Activated CD4-positive, alpha-beta memory T cell treated with anti-CD3 and anti-CD28 coated beads, Interleukin-2, amount 10 ng/mL, durations not matched to agents 7 days and 5 days (primary cell): ENCODE results near the gene MMP24OS. TPM values are rescaled to one million over a fixed set of nuclear protein-coding genes. Genes with fewer than 3 reads are reported as not detected.

ENCODE experiments used
- CTCF ChIA-PET: fragments of 350-600 bp; sonication (Branson Sonifier 250); formaldehyde crosslinking; loops from one replicate; lab custom pipeline; 2021; ENCODE audit warnings: antibody characterized with exemption, inconsistent platforms; lab: Charles Lee
- POLR2A ChIA-PET: fragments of 350-600 bp; sonication (Branson Sonifier 250); formaldehyde crosslinking; loops from one replicate; lab custom pipeline; 2021; ENCODE audit warnings: antibody characterized with exemption; lab: Charles Lee
- DNase-seq: peaks from one replicate; pipeline ENCODE4 v3.0.0-alpha.2; 2020
- H3K27ac Mint-ChIP-seq: one replicate; pipeline ENCODE4 v1.8.0; 2021; ENCODE audit warnings: mild to moderate bottlenecking, mixed read lengths
- H3K27me3 Mint-ChIP-seq: one replicate; pipeline ENCODE4 v1.8.0; 2021; ENCODE audit warnings: mixed read lengths
- H3K36me3 Mint-ChIP-seq: one replicate; pipeline ENCODE4 v1.8.0; 2021; ENCODE audit warnings: low read depth, mixed read lengths
- H3K4me1 Mint-ChIP-seq: one replicate; pipeline ENCODE4 v1.8.0; 2021; ENCODE audit warnings: mixed read lengths
- H3K4me3 Mint-ChIP-seq: one replicate; pipeline ENCODE4 v1.8.0; 2021; ENCODE audit warnings: mild to moderate bottlenecking, mixed read lengths
- H3K9me3 Mint-ChIP-seq: one replicate; pipeline ENCODE4 v1.8.0; 2021; ENCODE audit warnings: mixed read lengths
- total RNA-seq, 2 experiments: library from RNA; stranded (reverse); gene quantifications; one replicate each; pipeline ENCODE4 v1.2.3, GENCODE V29; 2021

MMP24OS gene
- total RNA-seq, 2 experiments from 2014 or later: 45.6 to 48.7 TPM

GRCh38 chr20:35277127-35277526, 795 bp downstream of the MMP24OS start:
- H3K27me3 Mint-ChIP-seq: no peaks in the 10 kb centered on the region
- H3K4me1 Mint-ChIP-seq: peaks cover 31% of the 10 kb centered on the region
- peaks cover 38% of the 10 kb centered on the region for H3K36me3 Mint-ChIP-seq
- DNase-seq: no peak
- POLR2A ChIA-PET: interaction anchor here (1.0 to 2.3 kb wide), 13 partner anchors 11 to 676 kb away, joined by 3 to 12 read pairs (median 7); partner anchors contain the start of genes EDEM2, ERGIC3, NCOA6 and NFS1
- CTCF ChIA-PET: interaction anchor here (0.6 to 1.2 kb wide), 3 partner anchors 11 to 629 kb away, joined by 3 to 4 read pairs (median 3); no protein-coding TSS in a partner anchor
- peak overlapping the region; percentile 99 for H3K27ac Mint-ChIP-seq
- no peaks in the 10 kb centered on the region for H3K9me3 Mint-ChIP-seq
- H3K4me3 Mint-ChIP-seq: peak overlapping the region; percentile 99

- no peak for DNase-seq
- peaks cover 33% of the 10 kb centered on the region for H3K36me3 Mint-ChIP-seq
- CTCF ChIA-PET: no interaction called here
- H3K27ac Mint-ChIP-seq: peak overlapping the region; percentile 99
- H3K4me1 Mint-ChIP-seq: peaks cover 28% of the 10 kb centered on the region
- H3K4me3 Mint-ChIP-seq: peak overlapping the region; percentile 99
- POLR2A ChIA-PET: interaction anchor here (1.0 to 2.3 kb wide), 6 partner anchors 10 to 677 kb away, joined by 3 to 11 read pairs (median 8); partner anchors contain the start of genes EDEM2 and RBM39
- no peaks in the 10 kb centered on the region for H3K27me3 Mint-ChIP-seq
- no peaks in the 10 kb centered on the region for H3K9me3 Mint-ChIP-seq
Measured at GRCh38 chr20:35276408-35276807, 1.5 kb downstream of the MMP24OS start.

- no peak for DNase-seq
- H3K36me3 Mint-ChIP-seq: peaks cover 33% of the 10 kb centered on the region
- H3K27me3 Mint-ChIP-seq: no peaks in the 10 kb centered on the region
- peak overlapping the region; percentile 99 for H3K27ac Mint-ChIP-seq
- peak overlapping the region; percentile 99 for H3K4me3 Mint-ChIP-seq
- peaks cover 31% of the 10 kb centered on the region for H3K4me1 Mint-ChIP-seq
- ChIA-PET POLR2A (interaction anchor here (1.0 to 1.2 kb wide), 2 partner anchors 10 to 129 kb away, joined by 3 to 4 read pairs; partner anchors contain the start of gene EDEM2), CTCF (interaction anchor here (0.6 kb wide), 1 partner anchor 98 kb away, joined by 3 read pairs; no protein-coding TSS in a partner anchor)
- H3K9me3 Mint-ChIP-seq: no peaks in the 10 kb centered on the region
Measured at GRCh38 chr20:35275741-35276251, 2.1 kb downstream of the MMP24OS start.

GRCh38 chr20:35274172-35275092, 3.5 kb downstream of the MMP24OS start:
- Mint-ChIP-seq H3K36me3 (peaks cover 21% of the 10 kb centered on the region), H3K4me3 (no peak overlapping the region), H3K27ac (no peak overlapping the region), H3K4me1 (peaks cover 26% of the 10 kb centered on the region), H3K9me3 (no peaks in the 10 kb centered on the region), H3K27me3 (no peaks in the 10 kb centered on the region)
- CTCF ChIA-PET: no interaction called here
- POLR2A ChIA-PET: no interaction called here
- no peak for DNase-seq

- Mint-ChIP-seq H3K27me3 (no peaks in the 10 kb centered on the region), H3K9me3 (no peaks in the 10 kb centered on the region), H3K4me3 (no peak overlapping the region), H3K4me1 (peaks cover 22% of the 10 kb centered on the region), H3K36me3 (peaks cover 17% of the 10 kb centered on the region), H3K27ac (no peak overlapping the region)
- CTCF ChIA-PET: interaction anchor here (1.1 kb wide), 1 partner anchor 129 kb away, joined by 3 read pairs; no protein-coding TSS in a partner anchor
- POLR2A ChIA-PET: no interaction called here
- DNase-seq: no peak
Measured at GRCh38 chr20:35273449-35274171, 4.3 kb downstream of the MMP24OS start.

GRCh38 chr20:35271904-35272303, 6.0 kb downstream of the MMP24OS start:
- DNase-seq: no peak
- no peak overlapping the region for H3K27ac Mint-ChIP-seq
- POLR2A ChIA-PET: interaction anchor here (0.5 to 1.1 kb wide), 2 partner anchors 127 to 547 kb away, joined by 3 read pairs; no protein-coding TSS in a partner anchor
- peaks cover 4% of the 10 kb centered on the region for H3K36me3 Mint-ChIP-seq
- H3K4me1 Mint-ChIP-seq: peaks cover 11% of the 10 kb centered on the region
- no peaks in the 10 kb centered on the region for H3K27me3 Mint-ChIP-seq
- H3K4me3 Mint-ChIP-seq: no peak overlapping the region
- H3K9me3 Mint-ChIP-seq: no peaks in the 10 kb centered on the region
- CTCF ChIA-PET: interaction anchor here (0.6 kb wide), 1 partner anchor 175 kb away, joined by 3 read pairs; no protein-coding TSS in a partner anchor

- Mint-ChIP-seq H3K9me3 (no peaks in the 10 kb centered on the region), H3K36me3 (peaks cover 10% of the 10 kb centered on the region), H3K4me1 (peaks cover 7% of the 10 kb centered on the region), H3K27me3 (no peaks in the 10 kb centered on the region), H3K27ac (no peak overlapping the region), H3K4me3 (no peak overlapping the region)
- CTCF ChIA-PET: interaction anchor here (0.6 to 4.2 kb wide), 4 partner anchors 125 to 881 kb away, joined by 3 to 38 read pairs (median 12); partner anchors contain the start of gene EDEM2
- no peak for DNase-seq
- POLR2A ChIA-PET: interaction anchor here (0.5 to 1.1 kb wide), 2 partner anchors 126 to 546 kb away, joined by 3 read pairs; no protein-coding TSS in a partner anchor
Measured at GRCh38 chr20:35271073-35271882, 6.6 kb downstream of the MMP24OS start.

- peaks cover 10% of the 10 kb centered on the region for H3K36me3 Mint-ChIP-seq
- no peak for DNase-seq
- no peaks in the 10 kb centered on the region for H3K27me3 Mint-ChIP-seq
- no peaks in the 10 kb centered on the region for H3K9me3 Mint-ChIP-seq
- no peak overlapping the region for H3K27ac Mint-ChIP-seq
- CTCF ChIA-PET: interaction anchor here (0.7 to 4.2 kb wide), 8 partner anchors 11 to 175 kb away, joined by 3 to 38 read pairs (median 4); partner anchors contain the start of gene EDEM2
- POLR2A ChIA-PET: interaction anchor here (1.4 to 2.9 kb wide), 2 partner anchors 8 to 126 kb away, joined by 6 to 10 read pairs; partner anchors contain the start of gene MMP24OS
- no peak overlapping the region for H3K4me3 Mint-ChIP-seq
- H3K4me1 Mint-ChIP-seq: peaks cover 4% of the 10 kb centered on the region
Measured at GRCh38 chr20:35270021-35270902, 7.7 kb downstream of the MMP24OS start.

- Mint-ChIP-seq H3K9me3 (no peaks in the 10 kb centered on the region), H3K36me3 (peaks cover 10% of the 10 kb centered on the region), H3K27me3 (no peaks in the 10 kb centered on the region), H3K27ac (no peak overlapping the region), H3K4me1 (peaks cover 4% of the 10 kb centered on the region), H3K4me3 (no peak overlapping the region)
- ChIA-PET POLR2A (interaction anchor here (1.0 to 2.9 kb wide), 4 partner anchors 9 to 125 kb away, joined by 3 to 10 read pairs (median 5); partner anchors contain the start of genes EIF6 and MMP24OS), CTCF (interaction anchor here (0.6 to 4.2 kb wide), 16 partner anchors 10 to 295 kb away, joined by 3 to 38 read pairs (median 4); partner anchors contain the start of genes EDEM2 and EIF6)
- DNase-seq: peak; percentile 62
Measured at GRCh38 chr20:35269055-35269781, 8.7 kb downstream of the MMP24OS start.

GRCh38 chr20:35267092-35267491, 10.8 kb downstream of the MMP24OS start:
- peaks cover 4% of the 10 kb centered on the region for H3K4me1 Mint-ChIP-seq
- ChIA-PET POLR2A (no interaction called here), CTCF (interaction anchor here (1.0 to 4.2 kb wide), 2 partner anchors 37 to 121 kb away, joined by 3 to 38 read pairs; partner anchors contain the start of gene EDEM2)
- H3K4me3 Mint-ChIP-seq: no peak overlapping the region
- no peaks in the 10 kb centered on the region for H3K9me3 Mint-ChIP-seq
- peaks cover 10% of the 10 kb centered on the region for H3K36me3 Mint-ChIP-seq
- DNase-seq: no peak
- H3K27me3 Mint-ChIP-seq: no peaks in the 10 kb centered on the region
- H3K27ac Mint-ChIP-seq: no peak overlapping the region
